Measurements from ENCODE around the gene DOCK10. TPM values are rescaled to one million over a fixed set of nuclear protein-coding genes. Genes with fewer than 3 reads are reported as not detected.

The DOCK10 gene
- total and polyA plus RNA-seq, 2 donors (not counting 1 experiment from before 2014, with no cell fraction given), result 20.8 to 26.3 TPM

DNA sequence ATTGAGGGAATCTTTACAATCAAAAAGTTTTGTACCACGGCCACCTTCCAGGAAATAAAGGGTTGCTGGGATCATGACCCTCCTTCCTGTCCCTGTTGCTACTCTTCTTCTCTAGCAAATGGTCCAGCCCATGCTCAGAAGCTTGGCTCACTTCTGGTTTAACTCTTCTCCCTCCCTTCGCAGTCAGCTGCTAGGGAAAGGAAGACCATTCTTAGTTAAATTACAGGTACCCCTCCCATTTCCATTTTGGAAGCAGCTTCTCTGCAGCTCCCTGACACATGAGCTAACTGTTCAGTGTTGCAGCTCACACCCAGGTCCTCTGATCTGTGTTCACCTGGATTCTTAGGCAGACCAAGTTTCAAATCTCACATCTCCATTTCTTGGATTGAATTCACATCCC, 100.3 kb downstream of the DOCK10 start:
- Histone ChIP-seq H3K9me3 (ENCODE audit: control insufficient read depth, insufficient read depth, low read depth, low read length) (no peaks in the 10 kb centered on the region), H3K4me1 (ENCODE audit: control insufficient read depth, extremely low read depth, insufficient read depth, low read length) (peaks cover 5% of the 10 kb centered on the region), H2AFZ (ENCODE audit: low read length) (no peak overlapping the region), H3K9ac (ENCODE audit: insufficient read depth, low read length) (no peak overlapping the region), H3K79me2 (ENCODE audit: control insufficient read depth, insufficient read depth, low read length) (peaks cover 14% of the 10 kb centered on the region), H3K36me3 (ENCODE audit: control insufficient read depth, insufficient read depth, low read length) (no peaks in the 10 kb centered on the region), H3K4me3 (replicated peaks in 1 of 4; ENCODE audit: control extremely low read depth in 1 of 4, insufficient read depth in 1 of 4, low read depth in 3 of 4, low read length in 4 of 4) (no peak overlapping the region), H4K20me1 (ENCODE audit: control insufficient read depth, extremely low read depth, insufficient read depth, low read length) (no peaks in the 10 kb centered on the region), H3K27me3 (ENCODE audit: control insufficient read depth, insufficient read depth, low read length) (no peaks in the 10 kb centered on the region), H3K27ac (ENCODE audit: insufficient read depth, low read length) (no peak overlapping the region), H3K4me2 (ENCODE audit: extremely low read depth, insufficient read depth, low read length) (no peak overlapping the region)
- no peak for DNase-seq (ENCODE audit: low read depth in 2 of 2)
- no peak for TF ChIP-seq EZH2 (IDR thresholded peaks at IDR 0.05; ENCODE audit: low read length, missing control alignments)
- TF ChIP-seq, protein P1, sequence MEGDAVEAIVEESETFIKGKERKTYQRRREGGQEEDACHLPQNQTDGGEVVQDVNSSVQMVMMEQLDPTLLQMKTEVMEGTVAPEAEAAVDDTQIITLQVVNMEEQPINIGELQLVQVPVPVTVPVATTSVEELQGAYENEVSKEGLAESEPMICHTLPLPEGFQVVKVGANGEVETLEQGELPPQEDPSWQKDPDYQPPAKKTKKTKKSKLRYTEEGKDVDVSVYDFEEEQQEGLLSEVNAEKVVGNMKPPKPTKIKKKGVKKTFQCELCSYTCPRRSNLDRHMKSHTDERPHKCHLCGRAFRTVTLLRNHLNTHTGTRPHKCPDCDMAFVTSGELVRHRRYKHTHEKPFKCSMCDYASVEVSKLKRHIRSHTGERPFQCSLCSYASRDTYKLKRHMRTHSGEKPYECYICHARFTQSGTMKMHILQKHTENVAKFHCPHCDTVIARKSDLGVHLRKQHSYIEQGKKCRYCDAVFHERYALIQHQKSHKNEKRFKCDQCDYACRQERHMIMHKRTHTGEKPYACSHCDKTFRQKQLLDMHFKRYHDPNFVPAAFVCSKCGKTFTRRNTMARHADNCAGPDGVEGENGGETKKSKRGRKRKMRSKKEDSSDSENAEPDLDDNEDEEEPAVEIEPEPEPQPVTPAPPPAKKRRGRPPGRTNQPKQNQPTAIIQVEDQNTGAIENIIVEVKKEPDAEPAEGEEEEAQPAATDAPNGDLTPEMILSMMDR (conservative IDR thresholded peaks at IDR 0.05 in 1 of 2, IDR thresholded peaks at IDR 0.05 in 1 of 2; ENCODE audit: low read depth in 1 of 2, low read length in 2 of 2), result no peak

DNA sequence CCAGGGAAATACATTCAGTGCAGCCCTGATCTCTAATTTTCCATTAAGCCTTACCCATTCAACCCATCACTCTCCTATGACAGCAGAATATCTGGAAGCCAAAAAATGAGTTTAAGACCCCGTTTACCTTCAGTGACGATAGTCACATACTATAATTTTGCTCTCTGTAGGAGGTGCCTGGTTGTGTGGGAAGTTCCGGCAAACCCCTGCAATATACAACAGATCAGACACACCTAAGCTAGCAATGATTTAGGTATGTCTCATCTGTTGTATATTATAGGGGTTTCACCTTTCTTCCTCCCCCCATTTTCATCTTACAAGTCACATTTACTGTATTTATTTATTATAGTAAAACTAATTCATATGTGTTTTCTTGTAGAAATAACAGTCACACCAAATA, 101.7 kb downstream of the DOCK10 start:
- Histone ChIP-seq H3K79me2 (ENCODE audit: control insufficient read depth, insufficient read depth, low read length) (peaks cover 19% of the 10 kb centered on the region), H3K4me1 (ENCODE audit: control insufficient read depth, extremely low read depth, insufficient read depth, low read length) (peaks cover 5% of the 10 kb centered on the region), H3K4me3 (replicated peaks in 1 of 4; ENCODE audit: control extremely low read depth in 1 of 4, insufficient read depth in 1 of 4, low read depth in 3 of 4, low read length in 4 of 4) (no peak overlapping the region)

DNA sequence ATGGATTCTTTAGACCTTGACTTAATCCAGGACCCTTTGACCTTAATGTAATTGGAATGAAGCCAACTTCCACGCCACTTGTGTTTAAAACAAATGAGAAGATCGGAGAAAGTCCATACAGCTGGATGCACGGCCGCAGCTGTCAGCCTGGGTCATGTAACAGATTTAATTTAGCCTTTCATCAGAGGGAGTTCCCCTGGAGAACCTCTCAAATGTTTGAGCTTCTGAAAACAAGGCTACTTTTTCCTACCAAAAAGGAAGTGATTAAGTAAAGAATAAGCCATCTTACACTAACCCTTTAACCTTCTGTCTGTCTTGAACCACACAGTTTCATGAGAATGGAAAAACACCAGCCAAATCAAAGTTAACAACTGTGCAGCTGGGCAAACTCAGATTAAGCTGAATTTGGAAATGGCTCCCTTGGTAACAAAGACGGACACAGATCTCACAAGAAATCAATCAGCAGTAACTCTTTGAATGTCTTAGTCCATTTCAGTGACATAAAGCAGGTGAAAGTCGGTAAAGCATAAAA, 103.6 kb downstream of the DOCK10 start:
- peak overlapping the region; percentile 33 for H3K27ac ChIP-seq (ENCODE audit: insufficient read depth, low read length)
- H4K20me1 ChIP-seq (ENCODE audit: control insufficient read depth, extremely low read depth, insufficient read depth, low read length), result no peaks in the 10 kb centered on the region
- peak; percentile 83 to 84 for DNase-seq (ENCODE audit: low read depth in 2 of 2)
- no peak overlapping the region for H3K9ac ChIP-seq (ENCODE audit: insufficient read depth, low read length)
- H3K79me2 ChIP-seq (ENCODE audit: control insufficient read depth, insufficient read depth, low read length), result peaks cover 16% of the 10 kb centered on the region
- no peaks in the 10 kb centered on the region for H3K36me3 ChIP-seq (ENCODE audit: control insufficient read depth, insufficient read depth, low read length)
- H3K4me1 ChIP-seq (ENCODE audit: control insufficient read depth, extremely low read depth, insufficient read depth, low read length), result peaks cover 5% of the 10 kb centered on the region
- no peak overlapping the region for H2AFZ ChIP-seq (ENCODE audit: low read length)
- H3K4me2 ChIP-seq (ENCODE audit: extremely low read depth, insufficient read depth, low read length), result peak overlapping the region; percentile 65
- peak overlapping the region in 1 of 4 experiments; percentile 10 for H3K4me3 ChIP-seq (replicated peaks in 1 of 4; ENCODE audit: control extremely low read depth in 1 of 4, insufficient read depth in 1 of 4, low read depth in 3 of 4, low read length in 4 of 4)
- H3K27me3 ChIP-seq (ENCODE audit: control insufficient read depth, insufficient read depth, low read length), result no peaks in the 10 kb centered on the region
- no peaks in the 10 kb centered on the region for H3K9me3 ChIP-seq (ENCODE audit: control insufficient read depth, insufficient read depth, low read depth, low read length)
- no peak for TF ChIP-seq EZH2 (IDR thresholded peaks at IDR 0.05; ENCODE audit: low read length, missing control alignments)

More for the DNA sequence above, 101.7 kb downstream of the DOCK10 start:
- no peak overlapping the region for H3K4me2 ChIP-seq (ENCODE audit: extremely low read depth, insufficient read depth, low read length)
- H3K27ac ChIP-seq (ENCODE audit: insufficient read depth, low read length), result no peak overlapping the region
- no peaks in the 10 kb centered on the region for H3K27me3 ChIP-seq (ENCODE audit: control insufficient read depth, insufficient read depth, low read length)
- DNase-seq (ENCODE audit: low read depth in 2 of 2), result no peak
- H3K36me3 ChIP-seq (ENCODE audit: control insufficient read depth, insufficient read depth, low read length), result no peaks in the 10 kb centered on the region
- no peak overlapping the region for H2AFZ ChIP-seq (ENCODE audit: low read length)
- H3K9me3 ChIP-seq (ENCODE audit: control insufficient read depth, insufficient read depth, low read depth, low read length), result no peaks in the 10 kb centered on the region
- H3K9ac ChIP-seq (ENCODE audit: insufficient read depth, low read length), result no peak overlapping the region
- no peaks in the 10 kb centered on the region for H4K20me1 ChIP-seq (ENCODE audit: control insufficient read depth, extremely low read depth, insufficient read depth, low read length)
- TF ChIP-seq, protein P1 (conservative IDR thresholded peaks at IDR 0.05 in 1 of 2, IDR thresholded peaks at IDR 0.05 in 1 of 2; ENCODE audit: low read depth in 1 of 2, low read length in 2 of 2), result no peak
- no peak for TF ChIP-seq EZH2 (IDR thresholded peaks at IDR 0.05; ENCODE audit: low read length, missing control alignments)
